Spleen (tissue), 11 donors: ENCODE results near the gene USP53. TPM values are rescaled to one million over a fixed set of nuclear protein-coding genes. Genes with fewer than 3 reads are reported as not detected.

Experiments used
- DNase-seq: peaks from one replicate; pipeline ENCODE4 v3.0.0-alpha.2; 2020
- H3K27ac ChIP-seq, 8 donors: fragments of 200-600 bp; sonication (generic) in 7 of 8; 1 replicate in 4 of 8; 2 replicates in 4 of 8; pipeline versions ENCODE4 v1.5.0 to v1.8.0; 2016 to 2021; ENCODE audit warnings: inconsistent platforms in 4 of 8, mild to moderate bottlenecking in 4 of 8, moderate library complexity in 1 of 8
- H3K27me3 ChIP-seq, 7 donors: fragments of 200-600 bp; sonication (generic) in 6 of 7; replicated peaks in 1 of 7; 1 replicate in 4 of 7; 2 replicates in 3 of 7; pipeline versions ENCODE4 v1.5.0 to v1.8.0; 2016 to 2021; ENCODE audit warnings: inconsistent platforms in 3 of 7, mild to moderate bottlenecking in 1 of 7
- H3K36me3 ChIP-seq, 6 donors: fragments of 200-600 bp; sonication (generic) in 5 of 6; 1 replicate in 4 of 6; 2 replicates in 2 of 6; pipeline versions ENCODE4 v1.5.0 to v1.8.0; 2016 to 2021; ENCODE audit warnings: inconsistent platforms in 2 of 6
- H3K4me1 ChIP-seq, 6 donors: fragments of 200-600 bp; sonication (generic) in 5 of 6; 1 replicate in 3 of 6; 2 replicates in 3 of 6; pipeline versions ENCODE4 v1.5.0 to v1.8.0; 2016 to 2021; ENCODE audit warnings: inconsistent platforms in 3 of 6
- H3K4me3 ChIP-seq, 8 donors: fragments of 200-600 bp; sonication (generic) in 7 of 8; 1 replicate in 4 of 8; 2 replicates in 4 of 8; pipeline versions ENCODE4 v1.5.0 to v1.8.0; 2016 to 2021; ENCODE audit warnings: inconsistent platforms in 4 of 8, mild to moderate bottlenecking in 4 of 8, moderate library complexity in 2 of 8
- H3K9me3 ChIP-seq, 8 donors: fragments of 200-600 bp; sonication (generic) in 7 of 8; 1 replicate in 4 of 8; 2 replicates in 4 of 8; pipeline versions ENCODE4 v1.5.0 to v1.8.0; 2016 to 2021; ENCODE audit warnings: inconsistent platforms in 4 of 8
- POLR2A ChIP-seq, 3 donors: fragments of 450-650 bp; IDR thresholded peaks; one replicate each; pipeline ENCODE4 v1.5.1; 2017; ENCODE audit warnings: antibody characterized with exemption in 3 of 3, mild to moderate bottlenecking in 1 of 3
- POLR2AphosphoS5 ChIP-seq, 3 donors: sonication (generic); formaldehyde crosslinking; IDR thresholded peaks; one replicate each; pipeline ENCODE4 v1.5.1; 2017; ENCODE audit warnings: antibody characterized with exemption in 3 of 3
- WGBS, 5 donors: extraction: QIAGEN DNeasy Blood & Tissue Kit in 3 of 5; methylation state at CpG; one replicate each; pipeline versions ENCODE4 v1.1.5 to v1.1.7; 2013 to 2018; 5-methylcytosine and 5-hydroxymethylcytosine counted together
- intact Hi-C: fragments of 100-400 bp; cut with DNase I; formaldehyde crosslinking; loops from one replicate; pipeline ENCODE4 v1.15.0; 2023; ENCODE audit warnings: low total_unique reads
- polyA plus RNA-seq, 3 donors: library from polyadenylated mRNA; stranded (reverse); fragments of 200-250 nt; gene quantifications; one replicate each; pipeline ENCODE4 v1.2.1, GENCODE V29; 2013
- total RNA-seq, 7 donors: library from RNA; depleted of rRNA in 3 of 7; stranded (reverse); fragments of >200 nt in 3 of 7; fragmentation: NEBNext Ultra II Directional in 4 of 7; extraction: Animal tissue kit (Norgen Biotek cat#: 25700) in 4 of 7; gene quantifications; one replicate each; pipeline versions ENCODE4 v1.1.0 to v1.2.1, GENCODE V29; 2016 to 2021
- TF ChIP-seq, protein P1 (sequence below), 11 experiments: fragments of 200-600 bp in 7 of 11; fragments of 450-650 bp in 4 of 11; sonication (generic) in 4 of 11; IDR thresholded peaks in 8 of 11; conservative IDR thresholded peaks in 3 of 11; 1 replicate in 7 of 11; 2 replicates in 4 of 11; pipeline versions ENCODE4 v1.4.0 to v1.8.0; 2016 to 2021; ENCODE audit warnings: antibody characterized with exemption in 11 of 11, inconsistent platforms in 4 of 11, mild to moderate bottlenecking in 1 of 11
- donor health status: healthy with polysubstance abuse.
- donor health status: DM: no; HTN: no; CAD: no; lungs with moderate emphysema.
- donor health status: DM: no; HTN: no; CAD: no.
- donor health status: Bipolar disorder and iron deficiency.
- donor health status: healthy.
- donor health status: DM: no; HTN: no; CAD: no.
- donor health status: DM: yes; HTN: yes; CAD: no.

Gene USP53
- total and polyA plus RNA-seq, 10 donors: 4.0 to 42.6 (median 18.6) TPM

DNA sequence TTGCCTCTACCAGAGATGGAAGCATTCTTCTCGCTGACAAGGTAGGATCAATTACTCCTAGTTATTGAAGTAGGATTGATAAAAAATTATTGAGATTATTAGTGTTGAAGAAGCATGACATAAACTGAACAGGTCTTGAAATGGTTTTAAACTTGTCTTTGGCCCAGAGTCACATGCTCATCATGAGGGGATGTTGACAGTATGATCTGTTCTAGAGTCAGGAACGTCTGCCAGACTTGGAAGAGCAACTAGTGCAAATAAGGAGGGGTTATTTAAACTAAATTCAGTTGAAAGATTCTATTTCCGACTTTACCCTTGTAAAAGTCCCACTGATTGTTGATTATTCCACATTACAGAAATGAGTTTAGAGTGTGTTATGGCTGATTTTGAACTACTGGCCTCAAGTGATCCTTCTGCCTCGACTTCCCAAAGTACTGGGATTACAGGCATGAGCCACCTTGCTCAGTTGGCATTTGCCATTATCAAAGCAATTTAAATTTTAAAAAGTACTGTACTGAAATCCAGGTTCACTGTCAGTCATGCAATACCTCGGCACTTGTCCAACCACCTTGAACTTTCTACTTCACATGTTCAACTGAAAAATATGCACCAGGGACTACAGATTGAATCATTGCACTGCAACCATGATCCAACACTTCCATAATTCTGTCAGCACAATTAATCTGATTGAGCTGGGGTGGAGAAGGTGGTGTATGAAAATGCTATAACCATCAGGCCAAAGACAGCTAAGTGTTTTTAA lies 89.7 kb downstream of the USP53 start:
- intact Hi-C loops: loop anchor here (5.0 kb wide), 1 partner anchor 90 kb away; the partner anchor contains the start of gene USP53
- H3K27me3 ChIP-seq: no peaks in the 10 kb centered on the region
- TF ChIP-seq POLR2AphosphoS5 (IDR thresholded peaks at IDR 0.05) (no peak), POLR2A (IDR thresholded peaks at IDR 0.05) (no peak)
- TF ChIP-seq, protein P1, sequence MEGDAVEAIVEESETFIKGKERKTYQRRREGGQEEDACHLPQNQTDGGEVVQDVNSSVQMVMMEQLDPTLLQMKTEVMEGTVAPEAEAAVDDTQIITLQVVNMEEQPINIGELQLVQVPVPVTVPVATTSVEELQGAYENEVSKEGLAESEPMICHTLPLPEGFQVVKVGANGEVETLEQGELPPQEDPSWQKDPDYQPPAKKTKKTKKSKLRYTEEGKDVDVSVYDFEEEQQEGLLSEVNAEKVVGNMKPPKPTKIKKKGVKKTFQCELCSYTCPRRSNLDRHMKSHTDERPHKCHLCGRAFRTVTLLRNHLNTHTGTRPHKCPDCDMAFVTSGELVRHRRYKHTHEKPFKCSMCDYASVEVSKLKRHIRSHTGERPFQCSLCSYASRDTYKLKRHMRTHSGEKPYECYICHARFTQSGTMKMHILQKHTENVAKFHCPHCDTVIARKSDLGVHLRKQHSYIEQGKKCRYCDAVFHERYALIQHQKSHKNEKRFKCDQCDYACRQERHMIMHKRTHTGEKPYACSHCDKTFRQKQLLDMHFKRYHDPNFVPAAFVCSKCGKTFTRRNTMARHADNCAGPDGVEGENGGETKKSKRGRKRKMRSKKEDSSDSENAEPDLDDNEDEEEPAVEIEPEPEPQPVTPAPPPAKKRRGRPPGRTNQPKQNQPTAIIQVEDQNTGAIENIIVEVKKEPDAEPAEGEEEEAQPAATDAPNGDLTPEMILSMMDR (IDR thresholded peaks at IDR 0.05 in 8 of 11, conservative IDR thresholded peaks at IDR 0.05 in 3 of 11): no peak
- no peak overlapping the region for H3K27ac ChIP-seq
- H3K36me3 ChIP-seq: peaks cover 0 to 13% (median 2%) of the 10 kb centered on the region in 6 donors
- H3K4me3 ChIP-seq: no peak overlapping the region
- H3K9me3 ChIP-seq: no peaks in the 10 kb centered on the region
- H3K4me1 ChIP-seq: peaks cover 19 to 34% (median 27%) of the 10 kb centered on the region in 6 donors
- WGBS, 5 donors: 87 to 91% (median 88%) methylated on average over 5 of the region's 5 CpGs
- no peak for DNase-seq

GRCh38 chr4:119303587-119304305 lies 91.2 kb downstream of the USP53 start:
- WGBS, 5 donors: 86 to 97% (median 94%) methylated on average over 5 of the region's 5 CpGs
- Histone ChIP-seq H3K4me3 (no peak overlapping the region), H3K27ac (no peak overlapping the region), H3K9me3 (no peaks in the 10 kb centered on the region), H3K4me1 (peaks cover 7 to 19% (median 13%) of the 10 kb centered on the region in 6 donors), H3K36me3 (no peaks in the 10 kb centered on the region), H3K27me3 (no peaks in the 10 kb centered on the region)
- intact Hi-C loops: loop anchor here (5.0 kb wide), 1 partner anchor 91 kb away; the partner anchor contains the start of gene USP53
- TF ChIP-seq, protein P1 (IDR thresholded peaks at IDR 0.05 in 8 of 11, conservative IDR thresholded peaks at IDR 0.05 in 3 of 11): no peak
- TF ChIP-seq POLR2A (IDR thresholded peaks at IDR 0.05): no peak
- TF ChIP-seq POLR2AphosphoS5 (IDR thresholded peaks at IDR 0.05): no peak
- DNase-seq: no peak

DNA sequence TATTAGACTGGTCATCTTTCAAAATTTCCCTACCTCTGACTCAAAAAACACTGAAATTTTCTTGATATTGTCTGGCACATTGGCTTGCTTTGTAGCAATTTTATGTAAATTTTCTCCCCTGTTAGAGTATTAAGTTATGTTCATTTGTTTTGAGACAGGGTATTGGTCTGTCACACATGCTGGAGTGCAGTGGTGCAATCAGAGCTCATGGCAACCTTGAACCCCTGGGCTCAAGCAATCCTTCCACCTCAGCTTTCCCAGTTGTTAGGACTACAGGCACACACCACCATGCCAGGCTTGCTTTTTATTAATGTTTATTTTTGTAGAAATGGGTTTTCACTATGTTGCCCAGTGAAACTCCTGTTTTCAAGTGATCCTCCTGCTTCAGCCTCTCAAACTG lies 91.9 kb downstream of the USP53 start:
- Histone ChIP-seq H3K27ac (no peak overlapping the region), H3K9me3 (no peaks in the 10 kb centered on the region), H3K27me3 (no peaks in the 10 kb centered on the region), H3K36me3 (no peaks in the 10 kb centered on the region), H3K4me3 (no peak overlapping the region), H3K4me1 (peaks cover 0 to 13% (median 6%) of the 10 kb centered on the region in 6 donors)
- TF ChIP-seq, protein P1 (IDR thresholded peaks at IDR 0.05 in 8 of 11, conservative IDR thresholded peaks at IDR 0.05 in 3 of 11): no peak
- TF ChIP-seq POLR2AphosphoS5 (IDR thresholded peaks at IDR 0.05) (no peak), POLR2A (IDR thresholded peaks at IDR 0.05) (no peak)
- no peak for DNase-seq
- intact Hi-C loops: loop anchor here (5.0 kb wide), 1 partner anchor 92 kb away; the partner anchor contains the start of gene USP53

DNA sequence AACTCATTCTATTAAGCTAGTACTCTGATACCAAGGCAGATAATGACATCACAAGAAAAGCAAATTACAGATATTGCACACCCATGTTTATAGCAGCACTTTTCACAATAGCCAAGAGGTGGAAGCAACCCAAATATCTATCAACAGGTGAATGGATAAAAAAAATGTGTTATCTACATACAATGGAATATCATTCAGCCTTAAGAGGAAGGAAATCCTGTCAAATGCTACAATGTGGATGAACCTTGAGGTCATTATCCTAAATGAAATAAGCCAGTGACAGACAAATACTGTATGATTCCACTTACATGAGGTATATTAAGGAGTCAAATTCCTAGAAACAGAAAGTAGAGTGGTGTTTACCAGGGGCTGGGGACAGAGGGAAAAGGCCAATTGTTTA lies 95.1 kb downstream of the USP53 start:
- DNase-seq: no peak
- H3K9me3 ChIP-seq: no peaks in the 10 kb centered on the region

More for the DNA sequence above, 95.1 kb downstream of the USP53 start:
- no peaks in the 10 kb centered on the region for H3K4me1 ChIP-seq
- no peak overlapping the region for H3K4me3 ChIP-seq
- intact Hi-C loops: no loop called here
- no peaks in the 10 kb centered on the region for H3K36me3 ChIP-seq
- no peak overlapping the region for H3K27ac ChIP-seq
- no peaks in the 10 kb centered on the region for H3K27me3 ChIP-seq
- TF ChIP-seq POLR2A (IDR thresholded peaks at IDR 0.05): no peak
- TF ChIP-seq, protein P1 (IDR thresholded peaks at IDR 0.05 in 8 of 11, conservative IDR thresholded peaks at IDR 0.05 in 3 of 11): no peak
- TF ChIP-seq POLR2AphosphoS5 (IDR thresholded peaks at IDR 0.05): no peak
